Lower lobe of right lung (tissue), 2 donors: ENCODE data around the gene AKT1S1. TPM values are rescaled to one million over a fixed set of nuclear protein-coding genes. Genes with fewer than 3 reads are reported as not detected.

Experiments
- ATAC-seq, 2 donors: fragments of 200-7000 bp; cut with Tn5 transposase; one replicate each; pipeline ENCODE4 v1.9.1; 2020 to 2022; ENCODE audit warnings: mild to moderate bottlenecking in 2 of 2, moderate library complexity in 2 of 2
- DNase-seq: peaks from one replicate; pipeline ENCODE4 v3.0.0-alpha.2; 2020
- H3K27ac ChIP-seq: fragments of 200-600 bp; one replicate; pipeline ENCODE4 v1.8.0; 2022
- H3K27me3 ChIP-seq: fragments of 200-600 bp; one replicate; pipeline ENCODE4 v1.8.0; 2022; ENCODE audit warnings: low read depth
- H3K36me3 ChIP-seq: fragments of 200-600 bp; one replicate; pipeline ENCODE4 v1.8.0; 2022; ENCODE audit warnings: mild to moderate bottlenecking
- H3K4me1 ChIP-seq: fragments of 200-600 bp; one replicate; pipeline ENCODE4 v1.8.0; 2022
- H3K4me3 ChIP-seq: fragments of 200-600 bp; one replicate; pipeline ENCODE4 v1.8.0; 2022; ENCODE audit warnings: mild to moderate bottlenecking
- H3K9me3 ChIP-seq: fragments of 200-600 bp; one replicate; pipeline ENCODE4 v1.8.0; 2022
- CTCF ChIP-seq: fragments of 200-600 bp; IDR thresholded peaks from one replicate; pipeline ENCODE4 v1.8.0; 2022; ENCODE audit warnings: antibody characterized with exemption, mild to moderate bottlenecking
- intact Hi-C: fragments of 100-400 bp; cut with DNase I; formaldehyde crosslinking; loops from one replicate; pipeline ENCODE4 v1.11.0; 2022
- total RNA-seq: library from RNA; stranded (reverse); fragmentation: NEBNext Ultra II Directional; extraction: Animal tissue kit (Norgen Biotek cat#: 25700); gene quantifications from one replicate; pipeline ENCODE4 v1.2.1, GENCODE V29; 2021
- donor health status: DM: no; HTN: yes; CAD: no; lungs with severe emphysema.

The AKT1S1 gene
- total RNA-seq, 1 donor from 2014 or later = 29.7 TPM

DNA sequence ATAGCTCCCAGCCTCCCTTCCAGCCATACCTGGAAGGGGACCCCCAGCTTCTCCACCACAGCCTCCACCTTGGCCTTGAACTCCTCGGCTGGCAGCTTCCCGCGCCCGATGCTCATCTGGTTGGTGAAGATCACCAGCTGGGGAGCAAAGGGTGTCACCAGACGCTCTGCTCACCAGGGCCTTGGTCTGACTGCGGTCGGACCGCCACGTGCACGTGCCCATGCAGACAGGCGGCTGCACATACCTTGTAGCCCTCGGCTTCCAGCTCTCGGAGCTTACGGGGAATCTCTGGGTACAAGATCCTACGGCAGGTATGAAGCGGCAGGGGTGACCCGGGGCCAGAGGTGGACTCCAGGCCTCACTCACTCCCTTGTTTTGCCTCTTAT lies 13.2 kb downstream of the AKT1S1 start:
- no peaks in the 10 kb centered on the region for H3K9me3 ChIP-seq
- ATAC-seq = no peak
- no peak for TF ChIP-seq CTCF
- H3K27ac ChIP-seq = no peak overlapping the region
- peaks cover 36% of the 10 kb centered on the region for H3K4me1 ChIP-seq
- DNase-seq = no peak
- no peaks in the 10 kb centered on the region for H3K27me3 ChIP-seq
- intact Hi-C loops = no loop called here
- H3K4me3 ChIP-seq = no peak overlapping the region
- peaks cover 59% of the 10 kb centered on the region for H3K36me3 ChIP-seq

- no peak overlapping the region for H3K4me3 ChIP-seq
- peaks cover 63% of the 10 kb centered on the region for H3K36me3 ChIP-seq
- H3K4me1 ChIP-seq = peaks cover 31% of the 10 kb centered on the region
- no peak overlapping the region for H3K27ac ChIP-seq
- H3K9me3 ChIP-seq = no peaks in the 10 kb centered on the region
- DNase-seq (no peak), ATAC-seq (no peak)
- H3K27me3 ChIP-seq = no peaks in the 10 kb centered on the region
- TF ChIP-seq CTCF = no peak
- intact Hi-C loops = no loop called here
Observed at GRCh38 chr19:49863254-49863934, 13.8 kb downstream of the AKT1S1 start.

DNA sequence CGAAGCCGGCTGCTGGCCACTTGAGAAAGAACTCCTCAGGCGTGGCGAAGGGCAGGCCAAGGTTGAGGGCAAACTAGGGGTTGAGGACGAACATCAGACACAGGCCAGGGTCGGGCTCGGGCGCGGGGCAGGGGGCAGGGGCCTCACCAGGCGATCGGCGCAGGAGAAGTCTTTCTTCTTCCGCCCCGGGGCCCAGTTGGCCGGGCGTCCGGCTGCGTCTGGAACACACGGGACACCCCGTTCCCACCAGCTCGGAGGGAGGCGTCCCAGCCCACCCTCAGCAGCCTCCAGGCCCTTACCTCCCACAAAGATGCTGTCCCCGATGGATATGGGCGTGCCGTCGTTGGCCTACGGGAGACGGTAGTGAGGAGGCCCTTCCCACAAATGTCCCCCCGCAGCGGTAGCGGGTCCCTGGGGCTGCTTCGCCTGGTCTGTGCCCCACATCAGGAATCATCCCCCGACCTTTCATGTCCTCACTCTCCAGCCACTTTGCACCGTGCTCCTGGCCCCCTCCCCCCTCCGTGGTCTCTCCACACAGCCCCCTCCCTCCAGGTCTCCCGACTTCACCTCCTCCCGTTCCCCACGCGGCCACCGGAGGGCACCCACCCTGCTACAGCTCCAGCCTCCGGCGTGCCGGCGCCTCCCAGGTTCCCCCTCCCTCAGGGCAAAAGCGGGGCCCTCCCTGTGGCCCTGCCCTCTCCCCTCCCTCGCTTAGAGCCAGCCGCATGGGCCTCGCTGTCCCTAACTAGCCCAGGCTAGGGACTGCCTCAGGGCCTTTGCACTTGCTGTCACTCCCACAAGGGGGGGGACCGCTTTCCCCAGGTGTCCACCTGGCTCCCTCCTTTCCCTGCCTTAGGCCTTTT lies 14.5 kb downstream of the AKT1S1 start:
- peak; percentile 49 for DNase-seq
- Histone ChIP-seq H3K36me3 (peaks cover 71% of the 10 kb centered on the region), H3K9me3 (no peaks in the 10 kb centered on the region), H3K4me1 (peaks cover 23% of the 10 kb centered on the region), H3K27ac (no peak overlapping the region), H3K27me3 (no peaks in the 10 kb centered on the region), H3K4me3 (no peak overlapping the region)
- intact Hi-C loops = no loop called here
- no peak for TF ChIP-seq CTCF
- no peak for ATAC-seq

GRCh38 chr19:49861541-49862378 lies 15.4 kb downstream of the AKT1S1 start:
- Histone ChIP-seq H3K36me3 (peaks cover 80% of the 10 kb centered on the region), H3K27me3 (no peaks in the 10 kb centered on the region), H3K9me3 (no peaks in the 10 kb centered on the region), H3K4me1 (peaks cover 21% of the 10 kb centered on the region), H3K27ac (no peak overlapping the region), H3K4me3 (no peak overlapping the region)
- ATAC-seq (no peak), DNase-seq (peak; percentile 51)
- no peak for TF ChIP-seq CTCF
- intact Hi-C loops = no loop called here

DNA sequence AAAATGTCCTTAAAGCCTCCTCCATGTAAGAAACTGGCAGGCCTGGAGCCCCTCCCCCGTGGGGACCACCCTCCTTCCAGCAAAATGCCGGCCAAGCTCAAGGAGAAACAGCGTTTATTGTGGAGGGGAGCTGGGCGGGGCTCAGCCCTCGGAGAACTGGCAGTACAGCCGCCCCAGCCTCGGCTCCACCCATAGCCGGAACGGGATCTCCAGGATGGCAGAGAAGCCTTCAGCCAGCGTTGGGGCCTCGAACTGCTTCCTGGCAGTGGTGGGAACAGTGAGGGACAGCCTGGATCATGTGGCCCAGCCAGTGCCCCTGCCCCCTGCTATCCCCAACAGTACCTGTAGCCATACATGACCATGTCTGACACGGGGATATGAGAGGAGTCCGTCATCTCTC lies 16.0 kb downstream of the AKT1S1 start:
- ATAC-seq (no peak), DNase-seq (peak; percentile 49)
- Histone ChIP-seq H3K27ac (peak overlapping the region; percentile 11), H3K9me3 (no peaks in the 10 kb centered on the region), H3K27me3 (no peaks in the 10 kb centered on the region), H3K4me3 (no peak overlapping the region), H3K4me1 (peaks cover 15% of the 10 kb centered on the region), H3K36me3 (peaks cover 85% of the 10 kb centered on the region)
- intact Hi-C loops = no loop called here
- TF ChIP-seq CTCF = no peak
